ENCODE measurements around the gene DNLZ.

GRCh38 chr9:136359774-136360718 lies 3.5 kb downstream of the DNLZ start:
- TF ChIP-seq CTCF (IDR thresholded peaks at IDR 0.05; ENCODE audit: extremely low read depth in 1 of 2, insufficient read depth in 1 of 2, low read depth in 1 of 2, low read length in 2 of 2) (no peak), FOS (IDR thresholded peaks at IDR 0.05; ENCODE audit: borderline replicate concordance, insufficient read depth, low read length) (no peak)

Measured in endothelial cell of umbilical vein (primary cell).